HUES48 (cell line): ENCODE measurements around the gene RGS6.

Experiments
- H3K27ac ChIP-seq: one replicate; pipeline ENCODE4 v1.7.0; 2013; ENCODE audit warnings: low read depth, low read length, inconsistent platforms
- H3K27me3 ChIP-seq: 2 replicates; pipeline ENCODE4 v1.6.1; 2013; ENCODE audit warnings: mild to moderate bottlenecking, low read length; ENCODE audit not compliant: control insufficient read depth, insufficient read depth
- H3K36me3 ChIP-seq: 2 replicates; pipeline ENCODE4 v1.6.1; 2013; ENCODE audit warnings: low read length; ENCODE audit not compliant: control insufficient read depth, insufficient read depth
- H3K4me1 ChIP-seq: 2 replicates; pipeline ENCODE4 v1.6.1; 2013; ENCODE audit warnings: mild to moderate bottlenecking, low read length; ENCODE audit not compliant: control insufficient read depth, insufficient read depth
- H3K4me3 ChIP-seq: 2 replicates; pipeline ENCODE4 v1.5.1; 2013; ENCODE audit warnings: mild to moderate bottlenecking, low read depth, low read length
- H3K9ac ChIP-seq: 2 replicates; pipeline ENCODE4 v1.6.1; 2013; ENCODE audit warnings: mild to moderate bottlenecking, low read depth, low read length, moderate library complexity
- H3K9me3 ChIP-seq: 2 replicates; pipeline ENCODE4 v1.6.1; 2013; ENCODE audit warnings: low read length; ENCODE audit not compliant: control insufficient read depth, insufficient read depth

RGS6 gene

GRCh38 chr14:71985538-71986189, 53.4 kb downstream of the RGS6 start:
- no peaks in the 10 kb centered on the region; the same call in 1 of the 2 replicates for H3K27me3 ChIP-seq

DNA sequence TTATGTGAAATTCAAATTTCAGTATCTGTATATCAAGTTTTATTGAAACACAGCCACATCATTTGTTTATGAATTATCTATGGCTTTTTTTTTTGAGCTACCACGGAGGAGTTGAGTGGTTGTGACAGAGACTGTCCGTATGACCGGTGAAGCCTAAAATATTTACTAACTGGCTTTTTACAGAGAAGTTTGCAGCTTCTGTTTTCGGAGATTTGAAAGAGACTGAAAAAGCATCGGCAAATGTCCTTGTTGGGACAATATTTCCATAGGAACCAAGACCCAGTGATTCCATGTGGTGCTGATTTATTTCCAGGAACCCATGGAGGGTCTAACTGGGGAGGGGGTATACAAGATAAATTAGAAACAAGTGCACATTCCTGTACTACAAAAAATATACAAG, 56.2 kb downstream of the RGS6 start:
- no peak overlapping the region for H3K4me3 ChIP-seq
- H3K36me3 ChIP-seq: no peaks in the 10 kb centered on the region
- H3K27ac ChIP-seq: no peak overlapping the region
- 0 out of 2 replicates have a peak, but pooled peaks cover 6% of the 10 kb centered on the region for H3K4me1 ChIP-seq
- no peak overlapping the region for H3K9ac ChIP-seq
- no peaks in the 10 kb centered on the region for H3K9me3 ChIP-seq
- no peaks in the 10 kb centered on the region for H3K27me3 ChIP-seq

More at GRCh38 chr14:71985538-71986189, 53.4 kb downstream of the RGS6 start:
- Histone ChIP-seq H3K27ac (no peak overlapping the region), H3K4me3 (no peak overlapping the region), H3K9me3 (no peaks in the 10 kb centered on the region), H3K9ac (no peak overlapping the region), H3K4me1 (0 out of 2 replicates have a peak, but pooled peaks cover 6% of the 10 kb centered on the region), H3K36me3 (no peaks in the 10 kb centered on the region)

GRCh38 chr14:71988939-71989338, 56.7 kb downstream of the RGS6 start:
- H3K4me1 ChIP-seq: 0 out of 2 replicates have a peak, but pooled peaks cover 6% of the 10 kb centered on the region
- no peaks in the 10 kb centered on the region for H3K27me3 ChIP-seq

DNA sequence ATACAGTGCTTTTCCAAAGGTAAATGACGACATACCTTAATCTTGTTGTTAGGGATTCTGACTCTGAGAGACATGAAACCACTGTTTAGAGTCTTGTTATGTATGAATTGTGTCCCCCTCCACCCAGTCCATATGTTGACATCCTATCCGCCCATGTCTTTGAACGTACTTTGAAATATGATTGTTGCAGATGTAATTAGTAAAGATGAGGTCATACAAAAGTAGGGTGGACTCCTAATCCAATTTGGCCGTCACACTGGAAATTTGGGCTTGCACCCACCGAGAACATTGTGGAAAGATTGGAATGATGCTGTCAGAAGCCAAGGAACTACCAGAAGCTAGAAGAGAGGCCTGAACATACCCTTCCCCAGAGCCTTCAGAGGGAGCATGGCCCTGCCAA, 62.2 kb downstream of the RGS6 start:
- Histone ChIP-seq H3K4me1 (0 out of 2 replicates have a peak, but pooled peaks cover under 1% of the 10 kb centered on the region), H3K9me3 (no peaks in the 10 kb centered on the region), H3K9ac (no peak overlapping the region), H3K27ac (no peak overlapping the region), H3K27me3 (no peaks in the 10 kb centered on the region), H3K36me3 (no peaks in the 10 kb centered on the region), H3K4me3 (no peak overlapping the region)

More at GRCh38 chr14:71988939-71989338, 56.7 kb downstream of the RGS6 start:
- H3K36me3 ChIP-seq: no peaks in the 10 kb centered on the region
- H3K9ac ChIP-seq: no peak overlapping the region
- no peak overlapping the region for H3K27ac ChIP-seq
- H3K4me3 ChIP-seq: no peak overlapping the region
- H3K9me3 ChIP-seq: no peaks in the 10 kb centered on the region

DNA sequence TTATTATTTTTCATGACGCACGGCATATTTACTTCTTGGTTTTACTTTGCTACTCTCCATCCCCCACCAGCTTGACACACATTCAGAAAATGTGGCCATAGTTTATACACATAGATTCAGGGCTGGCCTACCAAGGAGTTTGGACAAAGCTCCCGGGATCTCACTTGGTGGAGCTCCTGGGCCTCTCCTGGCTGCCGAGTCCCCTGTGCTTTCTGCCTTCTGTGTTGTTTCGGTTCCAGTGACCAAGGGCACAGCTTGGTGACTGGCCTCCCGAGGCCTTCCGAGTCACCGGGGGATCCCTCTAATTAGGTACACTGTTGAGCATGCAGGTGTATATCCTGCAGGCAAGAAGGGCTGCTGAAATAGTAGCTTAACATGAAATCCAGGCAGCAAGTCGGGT, 63.5 kb downstream of the RGS6 start:
- Histone ChIP-seq H3K27ac (no peak overlapping the region), H3K4me1 (no peaks in the 10 kb centered on the region), H3K9me3 (no peaks in the 10 kb centered on the region), H3K9ac (no peak overlapping the region), H3K4me3 (no peak overlapping the region), H3K36me3 (no peaks in the 10 kb centered on the region), H3K27me3 (no peaks in the 10 kb centered on the region)

- H3K9me3 ChIP-seq: no peaks in the 10 kb centered on the region
- H3K9ac ChIP-seq: no peak overlapping the region
- no peaks in the 10 kb centered on the region for H3K27me3 ChIP-seq
- H3K4me3 ChIP-seq: no peak overlapping the region
- H3K27ac ChIP-seq: no peak overlapping the region
- H3K36me3 ChIP-seq: no peaks in the 10 kb centered on the region
- H3K4me1 ChIP-seq: no peaks in the 10 kb centered on the region
These were observed 64.4 kb downstream of the RGS6 start for GRCh38 chr14:71996610-71997009.

DNA sequence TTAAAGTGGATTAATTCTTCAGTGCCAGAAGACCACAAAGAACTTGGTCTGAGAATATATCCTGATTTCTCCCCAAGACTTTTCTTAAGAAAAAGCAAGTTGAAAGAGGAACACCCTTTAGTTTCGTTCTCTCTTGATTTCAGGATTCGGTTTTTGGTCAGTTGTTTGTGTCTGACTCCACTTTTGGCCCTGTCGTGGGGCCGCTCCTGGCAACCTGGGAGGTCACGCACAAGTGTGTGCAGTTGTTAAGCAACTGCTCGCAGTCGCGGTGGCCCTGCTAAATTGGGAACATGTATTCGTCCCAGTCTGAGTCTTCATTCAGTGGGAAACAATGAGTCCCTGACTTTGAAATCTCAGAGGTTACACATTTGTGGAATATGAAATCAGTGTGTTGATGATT, 68.7 kb downstream of the RGS6 start:
- no peak overlapping the region for H3K4me3 ChIP-seq
- no peaks in the 10 kb centered on the region for H3K36me3 ChIP-seq
- no peak overlapping the region for H3K27ac ChIP-seq
- H3K27me3 ChIP-seq: no peaks in the 10 kb centered on the region
- no peaks in the 10 kb centered on the region for H3K4me1 ChIP-seq
- H3K9me3 ChIP-seq: no peaks in the 10 kb centered on the region
- no peak overlapping the region for H3K9ac ChIP-seq

DNA sequence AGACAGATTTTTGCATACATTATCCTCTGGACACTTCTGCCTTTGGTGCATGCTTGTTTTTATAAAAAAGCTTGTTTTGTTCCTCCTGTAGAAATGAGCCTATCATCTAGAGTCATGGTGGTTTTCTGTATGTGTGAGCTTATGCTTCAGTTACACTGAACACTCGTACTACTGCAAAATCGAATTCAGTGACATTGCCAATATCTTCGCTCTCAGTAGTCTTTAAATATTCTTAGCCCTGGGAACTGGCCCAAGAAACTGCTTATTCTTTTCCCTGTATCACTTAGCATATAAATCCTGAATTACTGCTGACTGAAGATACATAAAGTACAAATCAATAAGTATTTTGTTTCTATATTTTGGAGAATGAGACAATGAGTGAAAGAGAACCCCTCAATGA, 70.5 kb downstream of the RGS6 start:
- no peaks in the 10 kb centered on the region for H3K36me3 ChIP-seq
- no peaks in the 10 kb centered on the region for H3K27me3 ChIP-seq
- no peak overlapping the region for H3K27ac ChIP-seq
- no peaks in the 10 kb centered on the region for H3K9me3 ChIP-seq
- H3K4me3 ChIP-seq: no peak overlapping the region
- H3K4me1 ChIP-seq: no peaks in the 10 kb centered on the region
- H3K9ac ChIP-seq: no peak overlapping the region

DNA sequence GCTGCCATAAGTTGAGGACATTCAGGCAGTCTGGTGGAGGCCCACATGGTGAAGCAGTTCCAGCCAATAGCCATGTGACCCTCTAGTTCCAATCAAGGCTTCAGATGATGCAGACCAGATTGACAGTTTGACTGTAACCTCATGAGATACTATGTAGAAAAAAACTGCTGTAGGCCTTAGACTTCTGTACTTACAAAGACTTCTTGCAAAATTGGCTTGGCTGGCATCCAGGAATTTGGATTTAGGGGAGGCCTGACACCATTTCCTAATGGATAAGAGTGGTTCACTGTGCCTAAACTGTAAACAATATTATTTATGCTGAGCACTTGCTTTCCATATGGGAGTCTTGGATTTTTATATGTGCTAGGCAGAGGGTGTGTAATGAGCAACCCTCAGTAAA, 76.4 kb downstream of the RGS6 start:
- no peak overlapping the region for H3K27ac ChIP-seq
- no peaks in the 10 kb centered on the region for H3K9me3 ChIP-seq
- H3K4me3 ChIP-seq: no peak overlapping the region
- no peaks in the 10 kb centered on the region for H3K27me3 ChIP-seq
- no peaks in the 10 kb centered on the region for H3K4me1 ChIP-seq
- no peak overlapping the region for H3K9ac ChIP-seq
- no peaks in the 10 kb centered on the region for H3K36me3 ChIP-seq

- Histone ChIP-seq H3K36me3 (no peaks in the 10 kb centered on the region), H3K9ac (no peak overlapping the region), H3K4me1 (no peaks in the 10 kb centered on the region), H3K27me3 (no peaks in the 10 kb centered on the region), H3K27ac (no peak overlapping the region), H3K4me3 (no peak overlapping the region), H3K9me3 (no peaks in the 10 kb centered on the region)
These were observed 78.2 kb downstream of the RGS6 start for GRCh38 chr14:72010474-72010873.

- no peaks in the 10 kb centered on the region for H3K36me3 ChIP-seq
These were observed 81.6 kb downstream of the RGS6 start for GRCh38 chr14:72013721-72014345.

More at GRCh38 chr14:72013721-72014345, 81.6 kb downstream of the RGS6 start:
- Histone ChIP-seq H3K9ac (no peak overlapping the region), H3K27ac (no peak overlapping the region), H3K4me3 (no peak overlapping the region), H3K9me3 (no peaks in the 10 kb centered on the region), H3K4me1 (no peaks in the 10 kb centered on the region), H3K27me3 (no peaks in the 10 kb centered on the region)
